ENCODE data around the gene WBP1L.
"Not testable (repeated sequence)": the region's sequence is repeated elsewhere in the genome, so short reads cannot be mapped to it uniquely, and the experiment has no call there.

WBP1L gene

DNA sequence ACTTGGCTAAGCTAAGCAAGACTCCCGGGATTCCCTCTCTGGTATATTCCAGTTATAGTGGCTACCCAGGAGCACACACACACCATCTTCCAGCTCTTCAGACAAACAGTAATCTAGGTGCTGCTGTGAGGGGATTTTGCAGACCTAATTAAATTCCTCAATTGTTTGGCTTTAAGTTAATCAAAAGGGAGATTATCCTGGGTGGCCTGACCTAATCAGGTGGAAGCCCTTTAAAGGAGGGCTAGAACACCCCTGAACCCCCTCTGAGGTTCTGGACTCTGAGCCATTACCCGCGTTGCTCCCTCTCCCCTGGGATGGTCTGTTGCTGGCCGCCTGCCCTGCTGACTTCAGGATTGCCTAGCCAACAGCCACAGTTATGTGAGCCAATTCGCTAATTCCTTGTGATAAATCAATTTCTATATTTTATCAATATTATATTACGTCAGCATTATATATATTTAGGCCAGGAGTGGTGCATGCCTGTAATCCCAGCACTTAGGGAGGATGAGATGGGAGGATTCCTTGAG lies 22.9 kb upstream of the WBP1L start:
- DNase-seq (ENCODE audit: insufficient read length, low spot score), result no peak
- no peak for FAIRE-seq

- no peak for DNase-seq (ENCODE audit: insufficient read length, low spot score)
- no peak for FAIRE-seq
Measured at GRCh38 chr10:102721954-102722353, 21.8 kb upstream of the WBP1L start.

DNA sequence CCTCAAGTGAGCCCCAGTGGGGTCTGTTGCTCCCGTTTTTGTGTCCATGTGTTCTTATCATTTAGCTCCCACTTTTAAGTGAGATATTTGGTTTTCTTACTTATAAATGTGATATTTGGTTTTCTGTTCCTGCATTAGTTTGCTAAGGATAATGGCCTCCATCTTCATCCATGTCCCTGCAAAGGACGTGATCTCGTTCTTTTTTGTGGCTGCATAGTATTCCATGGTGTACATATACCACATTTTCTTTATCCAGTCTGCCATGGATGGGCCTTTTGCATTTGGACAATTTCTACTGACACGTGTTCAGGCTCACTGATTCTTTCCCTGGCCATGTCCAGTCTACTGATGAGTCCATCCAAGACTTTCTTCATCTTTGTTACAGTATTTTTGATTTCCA lies 19.8 kb upstream of the WBP1L start:
- no peak for FAIRE-seq
- DNase-seq (ENCODE audit: insufficient read length, low spot score), result no peak

- no peak for FAIRE-seq
- DNase-seq (ENCODE audit: insufficient read length, low spot score), result no peak
Measured at GRCh38 chr10:102726274-102726673, 17.5 kb upstream of the WBP1L start.

DNA sequence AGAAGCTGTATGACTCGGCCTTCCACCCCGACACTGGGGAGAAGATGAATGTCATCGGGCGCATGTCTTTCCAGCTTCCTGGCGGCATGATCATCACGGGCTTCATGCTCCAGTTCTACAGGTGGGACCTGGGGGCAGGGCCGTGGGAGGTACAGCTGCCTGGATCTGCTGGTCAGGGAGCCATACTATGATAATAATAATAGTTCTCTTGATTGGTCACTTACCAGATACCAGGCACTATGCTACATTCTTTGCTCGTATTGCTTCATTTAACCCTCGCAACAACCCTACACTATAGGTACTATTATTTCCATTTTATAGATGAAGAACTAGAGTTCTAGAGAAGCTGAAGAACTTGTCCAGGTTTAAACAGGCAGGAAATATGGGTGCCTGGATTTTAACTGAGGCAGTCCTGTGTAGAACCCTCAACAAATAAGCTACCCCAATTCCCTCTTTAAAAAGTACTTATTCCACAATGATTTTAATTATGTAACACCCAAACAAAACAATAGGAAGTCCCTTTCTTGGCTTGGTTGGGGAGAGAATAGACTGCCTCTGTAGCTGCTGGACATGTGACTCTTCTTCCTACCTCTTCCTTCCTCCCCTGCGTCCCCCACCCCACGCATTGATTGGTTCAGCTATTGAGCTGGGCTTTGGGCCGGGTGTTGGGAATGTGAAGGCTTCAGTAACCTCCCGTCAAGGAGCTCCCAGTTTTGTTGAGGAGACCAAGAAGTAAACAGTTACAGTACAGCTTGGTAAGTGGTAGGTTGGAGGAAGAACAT lies 16.5 kb upstream of the WBP1L start:
- FAIRE-seq (no peak), DNase-seq (ENCODE audit: insufficient read length, low spot score) (no peak)

GRCh38 chr10:102729029-102730026 lies 14.4 kb upstream of the WBP1L start:
- FAIRE-seq (peak; percentile 97), DNase-seq (ENCODE audit: insufficient read length, low spot score) (peak; percentile 91)

- DNase-seq (ENCODE audit: insufficient read length, low spot score), result no peak
- FAIRE-seq, result no peak
Measured at GRCh38 chr10:102731222-102731800, 12.4 kb upstream of the WBP1L start.

DNA sequence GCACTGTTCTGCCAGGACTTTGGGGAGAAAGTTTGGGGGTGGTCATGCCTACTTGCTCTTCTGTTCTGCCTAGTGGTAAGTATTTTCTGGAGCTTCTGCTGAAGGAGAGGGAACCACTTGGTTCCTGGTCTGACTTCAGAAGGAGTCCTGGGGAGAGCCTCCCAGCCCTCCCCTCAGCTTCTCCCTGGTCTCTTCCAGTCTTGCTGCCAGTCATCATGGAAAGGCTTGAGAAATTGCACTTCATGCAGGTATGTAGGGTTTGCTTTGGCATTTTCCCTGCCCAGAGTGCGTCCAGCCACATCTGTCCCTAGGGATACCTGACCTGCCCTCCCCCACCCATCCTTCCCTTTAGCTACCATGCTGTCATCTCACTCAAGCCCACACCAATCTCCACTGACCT lies 11.1 kb upstream of the WBP1L start:
- no peak for FAIRE-seq
- no peak for DNase-seq (ENCODE audit: insufficient read length, low spot score)

DNA sequence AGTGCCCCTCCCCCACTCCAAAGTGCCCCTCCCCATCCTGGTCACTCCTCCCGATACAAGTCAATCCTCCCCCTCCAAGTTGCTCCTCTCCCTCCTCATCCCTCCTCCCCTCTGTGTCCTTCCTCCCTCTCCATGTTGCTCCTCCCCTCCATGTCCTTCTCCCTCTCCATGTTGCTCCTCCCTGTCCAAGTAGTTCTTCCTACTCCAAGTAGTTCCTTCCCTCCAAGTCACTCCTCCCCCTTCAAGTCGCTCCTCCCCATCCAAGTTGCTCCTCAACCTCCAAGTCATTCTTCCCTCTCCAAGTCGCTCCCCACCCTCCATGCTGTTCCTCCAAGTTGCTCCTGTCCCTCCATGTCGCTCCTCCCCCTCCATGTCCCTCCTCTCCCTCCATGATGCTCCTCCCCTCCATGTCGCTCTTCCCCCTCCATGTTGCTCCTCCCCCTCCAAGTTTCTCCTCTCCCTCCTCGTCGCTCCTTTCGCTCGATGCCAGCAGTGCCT lies 8.6 kb upstream of the WBP1L start:
- DNase-seq (ENCODE audit: insufficient read length, low spot score) (no peak), FAIRE-seq (no peak)

GRCh38 chr10:102738692-102739121 lies 5.0 kb upstream of the WBP1L start:
- DNase-seq (ENCODE audit: insufficient read length, low spot score) (no peak), FAIRE-seq (no peak)

GRCh38 chr10:102740229-102740628 lies 3.5 kb upstream of the WBP1L start:
- DNase-seq (ENCODE audit: insufficient read length, low spot score), result no peak
- no peak for FAIRE-seq

DNA sequence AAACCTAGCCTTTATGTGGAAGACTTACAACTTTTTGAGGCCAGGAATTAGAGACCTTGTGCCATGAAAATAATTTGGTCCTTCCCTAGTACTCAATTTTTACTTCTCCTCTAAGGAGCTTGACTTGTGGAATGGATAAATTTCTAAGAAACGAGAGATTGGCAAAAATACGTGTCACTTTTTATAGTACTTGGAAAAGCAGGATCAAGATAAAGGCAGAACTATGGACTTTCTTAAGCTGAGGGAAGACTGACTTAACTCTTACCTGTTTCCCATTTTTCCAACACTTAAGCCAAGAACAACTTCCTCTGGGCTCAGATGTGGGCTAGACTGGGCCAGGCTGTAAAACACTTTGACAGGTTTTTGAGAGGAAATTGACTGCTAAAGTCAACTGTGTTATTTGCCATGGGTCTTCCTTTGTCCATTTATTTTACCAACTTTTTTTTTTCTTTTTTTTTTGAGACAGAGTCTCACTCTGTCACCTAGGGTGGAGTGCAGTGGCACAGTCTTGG lies 2.0 kb upstream of the WBP1L start:
- no peak for FAIRE-seq
- DNase-seq (ENCODE audit: insufficient read length, low spot score), result no peak

GRCh38 chr10:102742313-102742712 lies 1.4 kb upstream of the WBP1L start:
- DNase-seq (ENCODE audit: insufficient read length, low spot score); FAIRE-seq: not testable (repeated sequence)

DNA sequence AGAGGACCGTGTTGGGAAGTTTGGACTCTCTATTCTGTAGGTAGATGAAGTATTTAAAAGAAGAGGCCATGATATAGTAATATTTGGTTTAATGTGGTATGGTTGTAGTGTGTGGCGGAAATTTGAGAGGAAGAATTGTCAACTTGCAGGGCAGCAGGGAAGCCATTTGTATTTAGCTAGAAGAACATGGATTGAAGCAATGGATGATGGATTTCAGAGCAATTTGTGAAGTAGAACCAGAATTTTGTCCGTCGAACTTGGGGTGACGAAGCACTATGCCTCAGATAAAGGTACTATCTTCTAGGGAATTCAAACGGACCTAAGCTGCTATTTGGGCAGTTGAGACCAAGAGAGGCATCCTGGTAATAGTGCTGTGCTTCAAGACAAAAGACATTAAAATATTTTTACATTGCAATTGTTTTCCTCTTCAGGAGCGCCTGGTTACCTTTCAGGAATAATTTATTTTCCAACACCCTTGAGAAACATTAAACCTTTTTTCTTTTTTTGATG lies 615 bp upstream of the WBP1L start:
- FAIRE-seq, result no peak
- no peak for DNase-seq (ENCODE audit: insufficient read length, low spot score)

- no peak for DNase-seq (ENCODE audit: insufficient read length, low spot score)
- FAIRE-seq, result no peak
Measured at GRCh38 chr10:102744374-102745051, 765 bp downstream of the WBP1L start.

- FAIRE-seq (no peak), DNase-seq (ENCODE audit: insufficient read length, low spot score) (no peak)
Measured at GRCh38 chr10:102745157-102745556, 1.4 kb downstream of the WBP1L start.

GRCh38 chr10:102752266-102752930 lies 8.7 kb downstream of the WBP1L start:
- DNase-seq (ENCODE audit: insufficient read length, low spot score) (no peak), FAIRE-seq (no peak)

DNA sequence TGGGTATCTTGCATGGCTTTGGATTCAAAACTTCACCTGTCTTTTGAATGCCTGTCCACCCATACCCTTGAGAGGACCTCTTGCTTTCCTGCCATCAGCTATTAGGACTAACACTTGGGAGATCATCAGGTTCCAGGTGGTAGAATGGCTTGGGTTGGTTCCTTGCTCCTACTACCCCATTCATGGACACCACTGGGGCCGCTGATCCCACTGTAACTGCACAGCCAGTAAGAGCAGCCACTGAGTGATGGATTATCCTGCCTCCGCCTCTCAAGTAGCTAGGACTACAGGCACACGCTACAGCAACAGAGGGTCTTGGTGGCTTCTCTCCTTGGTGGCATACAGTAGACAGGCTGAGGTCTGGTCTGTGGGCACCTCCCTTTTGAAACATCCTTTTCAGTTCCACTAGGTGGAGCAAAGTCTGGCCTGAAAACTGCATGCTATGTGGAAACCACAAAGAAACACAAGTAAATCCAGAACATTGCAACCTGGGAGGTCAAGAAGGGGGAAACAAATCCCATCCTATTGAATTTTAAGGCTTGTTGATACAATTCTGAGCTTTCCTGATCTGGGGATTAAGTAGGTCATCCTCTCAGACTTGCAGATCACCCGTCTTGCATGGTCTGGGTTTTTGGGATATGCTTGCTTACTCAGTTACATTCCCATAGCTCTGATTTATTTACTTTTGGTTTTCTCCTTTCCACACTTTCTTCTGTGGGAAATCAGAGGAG lies 9.4 kb downstream of the WBP1L start:
- DNase-seq (ENCODE audit: insufficient read length, low spot score) (peak; percentile 59), FAIRE-seq (no peak)

DNA sequence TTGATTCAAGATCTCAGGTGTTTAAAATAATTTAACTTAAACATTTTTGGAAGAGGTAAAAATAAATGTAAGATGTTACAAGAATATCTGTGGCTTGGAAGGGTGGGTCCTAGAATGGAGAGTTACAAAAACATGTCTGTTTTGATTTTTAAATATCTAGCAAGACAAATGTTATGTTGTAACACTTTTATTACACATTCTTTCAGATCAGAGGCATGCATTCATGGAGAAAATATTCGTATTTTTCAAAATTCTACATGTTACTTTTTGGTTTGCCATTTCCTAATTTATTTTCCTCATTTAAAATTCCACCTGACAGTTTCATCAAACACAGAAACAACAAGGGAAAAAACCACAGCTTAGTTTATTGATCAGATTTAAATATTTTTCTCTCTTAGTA lies 10.0 kb downstream of the WBP1L start:
- FAIRE-seq, result no peak

More for the DNA sequence above, 10.0 kb downstream of the WBP1L start:
- DNase-seq (ENCODE audit: insufficient read length, low spot score), result no peak

Measured in HTR-8/SVneo (cell line).